Dermis blood vessel endothelial cell (primary cell): ENCODE results near the gene TMEM52. TPM values are rescaled to one million over a fixed set of nuclear protein-coding genes. Genes with fewer than 3 reads are reported as not detected.

Source experiments
- DNase-seq: peaks from one replicate; pipeline ENCODE4 v3.0.0; 2010
- total RNA-seq: library from RNA; depleted of rRNA; stranded (reverse); fragments of >200 nt; gene quantifications from 2 replicates; pipeline ENCODE4 v1.2.3, GENCODE V29; 2014

TMEM52 gene
- total RNA-seq, 1 donor from 2014 or later, result not detected

- DNase-seq, result no peak
Observed at GRCh38 chr1:1926346-1926811, 7.3 kb upstream of the TMEM52 start.

GRCh38 chr1:1925437-1926345 lies 6.6 kb upstream of the TMEM52 start:
- no peak for DNase-seq

GRCh38 chr1:1924849-1925248 lies 5.8 kb upstream of the TMEM52 start:
- DNase-seq, result no peak

- DNase-seq, result no peak
Observed at GRCh38 chr1:1924386-1924785, 5.3 kb upstream of the TMEM52 start.

GRCh38 chr1:1922956-1923833 lies 4.1 kb upstream of the TMEM52 start:
- no peak for DNase-seq

- no peak for DNase-seq
Observed at GRCh38 chr1:1922702-1922955, 3.5 kb upstream of the TMEM52 start.

GRCh38 chr1:1921901-1922701 lies 3.0 kb upstream of the TMEM52 start:
- DNase-seq, result no peak

- DNase-seq, result no peak
Observed at GRCh38 chr1:1921459-1921862, 2.4 kb upstream of the TMEM52 start.

GRCh38 chr1:1920608-1921458 lies 1.8 kb upstream of the TMEM52 start:
- DNase-seq, result no peak

- no peak for DNase-seq
Observed at GRCh38 chr1:1920057-1920607, 1.1 kb upstream of the TMEM52 start.

- DNase-seq, result peak; percentile 98
Observed at GRCh38 chr1:1919304-1920056, 401 bp upstream of the TMEM52 start.

- no peak for DNase-seq
Observed at GRCh38 chr1:1917995-1918900, 831 bp downstream of the TMEM52 start.

- DNase-seq, result no peak
Observed at GRCh38 chr1:1917304-1917976, 1.6 kb downstream of the TMEM52 start.

- DNase-seq, result no peak
Observed at GRCh38 chr1:1916851-1917251, 2.2 kb downstream of the TMEM52 start.

GRCh38 chr1:1915911-1916840 lies 2.9 kb downstream of the TMEM52 start:
- DNase-seq, result no peak

- DNase-seq, result no peak
Observed at GRCh38 chr1:1914971-1915692, 3.9 kb downstream of the TMEM52 start, which contains the start of gene CALML6. TSS of gene CALML6 (plus strand) at chr1:1915260. CDS start at chr1:1915281, 21 bp downstream.
